Coronary artery (tissue), 2 donors: ENCODE results near the gene LRRC36.
A peak's percentile ranks its signal among the peaks of the same experiment; 100 is the strongest.

Source experiments
- DNase-seq: peaks from one replicate; pipeline ENCODE4 v3.0.0-alpha.2; 2017; ENCODE audit warnings: low spot score
- H3K27ac ChIP-seq, 2 donors: fragments of 200-600 bp; sonication (generic); one replicate each; pipeline ENCODE4 v1.5.1; 2016 to 2019
- H3K4me3 ChIP-seq: fragments of 200-600 bp; sonication (generic); 2 replicates; pipeline ENCODE4 v1.5.1; 2016; ENCODE audit warnings: mild to moderate bottlenecking, moderate library complexity
- TF ChIP-seq, protein P1 (sequence below): fragments of 200-600 bp; sonication (generic); IDR thresholded peaks from one replicate; pipeline ENCODE4 v1.5.1; 2019; ENCODE audit warnings: antibody characterized with exemption

The LRRC36 gene

DNA sequence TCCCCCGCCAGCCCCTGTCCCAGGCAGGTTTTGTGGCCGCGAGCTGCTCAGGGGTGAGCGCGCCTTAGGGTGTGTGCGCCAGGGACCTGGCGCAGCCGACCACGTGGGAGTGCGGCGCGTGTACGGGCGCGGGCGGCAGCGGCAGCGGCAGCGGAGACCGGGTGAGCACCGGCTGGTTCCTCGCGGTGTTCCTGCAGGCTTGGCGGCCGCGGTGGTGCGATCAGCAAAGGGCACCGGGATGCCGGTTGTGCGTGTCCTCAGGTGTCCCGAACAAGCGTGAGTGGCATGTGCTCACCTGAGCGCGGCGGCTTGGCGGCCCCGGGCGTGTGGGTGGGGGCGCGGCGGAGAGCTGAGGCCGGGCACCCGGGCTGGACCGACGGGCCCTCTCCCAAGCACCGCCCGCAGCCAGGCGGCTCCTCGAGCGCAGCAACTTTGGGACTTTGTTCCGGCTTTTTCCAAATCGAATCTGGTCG lies 103.9 kb downstream of the LRRC36 start:
- peak overlapping the region in 1 of 2 donors; percentile 71 for H3K27ac ChIP-seq
- peak overlapping the region; percentile 74 for H3K4me3 ChIP-seq
- TF ChIP-seq, protein P1, sequence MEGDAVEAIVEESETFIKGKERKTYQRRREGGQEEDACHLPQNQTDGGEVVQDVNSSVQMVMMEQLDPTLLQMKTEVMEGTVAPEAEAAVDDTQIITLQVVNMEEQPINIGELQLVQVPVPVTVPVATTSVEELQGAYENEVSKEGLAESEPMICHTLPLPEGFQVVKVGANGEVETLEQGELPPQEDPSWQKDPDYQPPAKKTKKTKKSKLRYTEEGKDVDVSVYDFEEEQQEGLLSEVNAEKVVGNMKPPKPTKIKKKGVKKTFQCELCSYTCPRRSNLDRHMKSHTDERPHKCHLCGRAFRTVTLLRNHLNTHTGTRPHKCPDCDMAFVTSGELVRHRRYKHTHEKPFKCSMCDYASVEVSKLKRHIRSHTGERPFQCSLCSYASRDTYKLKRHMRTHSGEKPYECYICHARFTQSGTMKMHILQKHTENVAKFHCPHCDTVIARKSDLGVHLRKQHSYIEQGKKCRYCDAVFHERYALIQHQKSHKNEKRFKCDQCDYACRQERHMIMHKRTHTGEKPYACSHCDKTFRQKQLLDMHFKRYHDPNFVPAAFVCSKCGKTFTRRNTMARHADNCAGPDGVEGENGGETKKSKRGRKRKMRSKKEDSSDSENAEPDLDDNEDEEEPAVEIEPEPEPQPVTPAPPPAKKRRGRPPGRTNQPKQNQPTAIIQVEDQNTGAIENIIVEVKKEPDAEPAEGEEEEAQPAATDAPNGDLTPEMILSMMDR: no peak
- no peak for DNase-seq

DNA sequence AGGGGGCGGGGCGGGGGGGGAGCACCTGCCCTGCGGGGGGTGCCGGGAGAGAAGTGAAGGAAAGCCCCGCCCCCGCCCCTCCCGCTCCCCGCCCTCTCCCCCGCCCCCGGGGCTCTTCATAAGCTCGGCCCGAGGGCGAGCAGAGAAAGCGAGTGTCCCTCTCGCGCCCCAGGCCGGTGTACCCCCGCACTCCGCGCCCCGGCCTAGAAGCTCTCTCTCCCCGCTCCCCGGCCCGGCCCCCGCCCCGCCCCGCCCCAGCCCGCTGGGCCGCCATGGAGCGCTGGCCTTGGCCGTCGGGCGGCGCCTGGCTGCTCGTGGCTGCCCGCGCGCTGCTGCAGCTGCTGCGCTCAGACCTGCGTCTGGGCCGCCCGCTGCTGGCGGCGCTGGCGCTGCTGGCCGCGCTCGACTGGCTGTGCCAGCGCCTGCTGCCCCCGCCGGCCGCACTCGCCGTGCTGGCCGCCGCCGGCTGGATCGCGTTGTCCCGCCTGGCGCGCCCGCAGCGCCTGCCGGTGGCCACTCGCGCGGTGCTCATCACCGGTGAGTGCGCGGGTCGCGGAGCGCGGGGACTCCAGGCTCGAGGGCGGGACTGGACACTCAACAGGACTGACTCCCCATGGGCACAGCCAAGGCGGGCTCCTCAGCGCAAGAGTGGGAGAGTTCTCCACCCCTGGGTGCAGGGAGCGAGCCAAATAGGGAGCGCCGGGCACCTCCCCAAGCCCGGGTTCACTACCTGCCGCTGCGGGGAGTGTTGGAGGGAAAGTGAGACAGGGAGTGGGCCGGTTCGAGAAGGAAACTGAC lies 104.6 kb downstream of the LRRC36 start, which contains the start of gene HSD11B2:
HSD11B2 (plus strand) TSS at position 145 of the 798 bp plus-strand sequence; CDS start at position 273, 128 bp downstream.
- TF ChIP-seq, protein P1: no peak
- peak within 1 kb of the TSS in 1 of 2 donors; percentile 71 for H3K27ac ChIP-seq
- no peak for DNase-seq
- peak within 1 kb of the TSS; percentile 74 for H3K4me3 ChIP-seq

DNA sequence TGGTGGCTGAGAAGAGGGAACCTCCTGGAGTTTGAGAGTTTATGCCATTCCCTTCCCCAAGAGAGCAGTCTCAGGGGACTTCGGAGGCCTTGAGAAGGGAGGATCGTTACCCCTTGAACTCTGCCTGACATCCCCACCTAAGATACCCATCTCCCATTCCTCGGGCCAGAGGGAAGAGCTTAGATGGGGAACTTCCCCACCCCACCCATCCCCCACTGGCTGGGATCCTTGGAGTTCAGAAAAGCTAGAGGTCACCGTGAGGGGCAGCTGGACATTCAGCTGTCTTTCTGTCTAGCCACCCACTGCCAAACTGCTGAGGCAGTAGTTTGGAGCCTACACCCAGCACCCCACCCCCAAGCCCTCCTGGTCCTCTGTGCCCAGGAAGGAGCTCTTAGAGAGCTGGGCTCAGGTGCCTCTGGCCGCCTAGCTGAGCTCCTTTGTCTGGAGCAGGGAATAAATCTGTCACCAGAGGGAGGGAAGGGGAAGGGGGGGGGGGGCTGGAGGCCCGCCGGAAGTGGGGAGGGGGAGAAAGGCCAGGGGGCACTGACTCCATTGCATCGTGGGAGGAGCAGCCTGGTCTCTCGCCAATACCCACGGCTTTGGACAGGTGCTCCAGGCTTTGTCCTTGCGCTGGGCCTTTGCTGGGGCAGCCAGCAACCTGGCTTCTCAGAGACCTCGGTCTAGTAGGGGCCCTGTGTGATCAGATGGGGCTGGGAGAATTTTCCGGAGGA lies 105.3 kb downstream of the LRRC36 start:
- TF ChIP-seq, protein P1: no peak
- Histone ChIP-seq H3K27ac (peak overlapping the region in 1 of 2 donors; percentile 71), H3K4me3 (peak overlapping the region; percentile 74)
- no peak for DNase-seq

DNA sequence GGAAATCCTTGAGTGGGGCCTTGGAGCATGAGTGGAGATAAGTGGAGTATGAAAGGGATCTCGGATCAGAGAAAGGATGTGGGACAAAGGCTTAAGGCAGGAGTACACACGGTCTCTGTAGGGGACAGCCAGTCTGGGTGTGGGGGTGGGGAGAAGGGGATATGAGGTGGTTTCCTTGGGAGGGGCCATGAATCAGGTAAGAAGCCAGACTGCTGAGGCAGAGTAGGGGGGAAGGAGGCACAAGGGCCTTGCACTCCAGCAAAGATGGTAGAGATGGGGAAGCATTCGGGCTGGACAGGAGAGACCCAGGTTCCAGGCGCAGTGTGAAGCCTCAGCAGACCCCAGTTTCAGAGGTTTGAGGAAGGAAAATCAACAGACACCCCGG lies 105.9 kb downstream of the LRRC36 start:
- TF ChIP-seq, protein P1: no peak
- DNase-seq: no peak
- H3K27ac ChIP-seq: no peak overlapping the region
- no peak overlapping the region for H3K4me3 ChIP-seq

DNA sequence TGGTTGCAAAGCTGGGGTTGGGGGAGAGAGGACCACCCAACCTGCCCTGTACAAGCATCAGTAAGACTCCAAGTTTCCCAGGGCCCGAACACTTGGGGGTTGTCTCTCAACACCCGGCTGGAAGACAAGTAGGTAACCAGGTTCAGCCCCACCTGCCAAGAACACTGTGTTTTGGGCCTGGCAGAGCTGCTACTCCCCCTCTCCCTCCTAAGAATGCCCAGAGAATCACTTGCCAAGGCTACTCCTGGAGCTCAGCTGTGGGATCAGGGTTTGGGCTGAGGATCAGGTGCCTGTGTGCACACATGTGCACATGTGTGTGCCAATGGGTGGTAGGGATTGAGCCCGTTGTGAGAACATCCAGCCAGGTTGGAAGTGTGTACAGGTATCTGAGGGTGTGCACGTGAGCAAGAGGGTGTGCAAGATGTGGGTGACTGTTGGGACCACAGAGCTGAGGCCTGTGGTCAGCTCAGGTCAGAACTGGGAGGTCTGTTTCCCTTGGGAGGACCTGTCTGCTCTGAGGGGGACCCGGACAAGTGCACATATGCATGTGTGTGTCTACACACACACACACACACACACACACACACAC lies 106.6 kb downstream of the LRRC36 start:
- TF ChIP-seq, protein P1: no peak
- H3K4me3 ChIP-seq: no peak overlapping the region
- H3K27ac ChIP-seq: no peak overlapping the region
- no peak for DNase-seq
